ENCODE measurements around the gene NPTX1.

- TF ChIP-seq CTCF (IDR thresholded peaks at IDR 0.05; ENCODE audit: insufficient read depth, low read length, poor library complexity, severe bottlenecking) (no peak), EZH2phosphoT487 (conservative IDR thresholded peaks at IDR 0.05; ENCODE audit: low read length) (no peak)
Measured at GRCh38 chr17:80444644-80444979, 31.8 kb downstream of the NPTX1 start.
